Skeletal muscle satellite cell (primary cell): ENCODE results near the gene KRTAP1-5. TPM values are rescaled to one million over a fixed set of nuclear protein-coding genes. Genes with fewer than 3 reads are reported as not detected.

Source experiments
- H3K27me3 ChIP-seq: 2 replicates; pipeline ENCODE4 v1.7.0; 2013; ENCODE audit warnings: low read length; ENCODE audit not compliant: control insufficient read depth, insufficient read depth
- H3K36me3 ChIP-seq: 2 replicates; pipeline ENCODE4 v1.7.0; 2013; ENCODE audit warnings: mild to moderate bottlenecking, control low read depth, low read length; ENCODE audit not compliant: insufficient read depth
- H3K4me1 ChIP-seq: 2 replicates; pipeline ENCODE4 v1.7.0; 2013; ENCODE audit warnings: low read length; ENCODE audit not compliant: control insufficient read depth, insufficient read depth
- H3K4me2 ChIP-seq: 2 replicates; pipeline ENCODE4 v1.7.0; 2013; ENCODE audit warnings: mild to moderate bottlenecking, low read length
- H3K4me3 ChIP-seq: 2 replicates; pipeline ENCODE4 v1.7.0; 2013; ENCODE audit warnings: low read length
- H3K9ac ChIP-seq: 2 replicates; pipeline ENCODE4 v1.7.0; 2013; ENCODE audit warnings: mild to moderate bottlenecking, low read depth, low read length, moderate library complexity
- H3K9me3 ChIP-seq: replicated peaks from 2 replicates; pipeline ENCODE4 v1.7.0; 2013; ENCODE audit warnings: mild to moderate bottlenecking, control low read depth, low read length
- small RNA-seq: library from RNA; depleted of rRNA; stranded (forward); fragments of <200 nt; gene quantifications from one replicate; pipeline ENCODE3, GENCODE V24; 2012

KRTAP1-5 gene

DNA sequence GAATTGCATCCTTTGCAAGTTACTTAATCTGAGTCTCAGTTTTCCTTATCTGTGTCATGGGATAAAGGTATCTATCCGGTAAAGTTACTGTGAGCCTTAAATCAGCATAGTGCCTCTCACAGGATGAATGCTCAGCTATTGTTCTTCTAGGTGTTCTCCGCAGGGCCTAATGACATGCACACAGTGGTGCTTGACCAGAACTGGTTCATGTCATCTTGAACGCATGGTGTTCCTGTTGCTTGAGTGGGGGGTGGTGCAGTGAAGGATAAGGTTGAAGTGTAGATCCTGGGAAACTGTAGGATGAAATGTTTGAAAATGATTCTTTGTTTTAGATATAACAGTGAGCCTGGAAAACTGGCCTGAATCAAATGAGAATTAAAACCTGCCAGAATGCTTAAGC, 46.9 kb downstream of the KRTAP1-5 start:
- peaks cover 8% of the 10 kb centered on the region for H3K4me1 ChIP-seq
- no peaks in the 10 kb centered on the region for H3K36me3 ChIP-seq
- no peaks in the 10 kb centered on the region for H3K9me3 ChIP-seq
- H3K4me3 ChIP-seq, result no peak overlapping the region
- H3K27me3 ChIP-seq, result no peaks in the 10 kb centered on the region
- H3K4me2 ChIP-seq, result no peak overlapping the region
- H3K9ac ChIP-seq, result no peak overlapping the region

GRCh38 chr17:40978575-40979151, 48.3 kb downstream of the KRTAP1-5 start:
- no peaks in the 10 kb centered on the region for H3K9me3 ChIP-seq
- no peak overlapping the region for H3K4me2 ChIP-seq
- H3K9ac ChIP-seq, result no peak overlapping the region
- H3K4me1 ChIP-seq, result peaks cover 8% of the 10 kb centered on the region
- no peaks in the 10 kb centered on the region for H3K36me3 ChIP-seq
- no peak overlapping the region for H3K4me3 ChIP-seq
- H3K27me3 ChIP-seq, result no peaks in the 10 kb centered on the region

Small RNA genes within 50 kb of the gene (small RNA-seq; reads per million reads assigned to genes)
- not detected for gene KRTAP3-4P
